Effector memory CD8-positive, alpha-beta T cell (primary cell): ENCODE results near the gene FGFRL1.

Experiments
- ATAC-seq: fragments of 150-1000 bp; cut with Tn5 transposase; replicated peaks from 2 replicates; pipeline ENCODE4 v1.10.0; 2021; ENCODE audit warnings: mild to moderate bottlenecking, moderate library complexity
- DNase-seq, 3 experiments: peaks; one replicate each; pipeline ENCODE4 v3.0.0; 2021
- H3K27ac Mint-ChIP-seq, 2 donors: one replicate each; pipeline ENCODE4 v1.8.0; 2022; ENCODE audit warnings: mild to moderate bottlenecking in 2 of 2, mixed read lengths in 2 of 2, moderate library complexity in 2 of 2
- H3K27me3 Mint-ChIP-seq, 2 donors: one replicate each; pipeline ENCODE4 v1.8.0; 2022; ENCODE audit warnings: mixed read lengths in 2 of 2
- H3K36me3 Mint-ChIP-seq: one replicate; pipeline ENCODE4 v1.8.0; 2022; ENCODE audit warnings: mild to moderate bottlenecking, moderate library complexity, mixed read lengths; ENCODE audit not compliant: insufficient read depth
- H3K4me1 Mint-ChIP-seq, 2 donors: one replicate each; pipeline ENCODE4 v1.8.0; 2022; ENCODE audit warnings: low read depth in 2 of 2, mixed read lengths in 2 of 2
- H3K4me3 Mint-ChIP-seq, 2 donors: one replicate each; pipeline ENCODE4 v1.8.0; 2022; ENCODE audit warnings: mild to moderate bottlenecking in 2 of 2, mixed read lengths in 2 of 2, moderate library complexity in 2 of 2
- H3K9me3 Mint-ChIP-seq, 2 donors: one replicate each; pipeline ENCODE4 v1.8.0; 2022; ENCODE audit warnings: mixed read lengths in 2 of 2
- total RNA-seq, 9 experiments: gene quantifications; one replicate each; lab custom pipeline; 2026; lab: John Stamatoyannopoulos, UW

The FGFRL1 gene, protein sequence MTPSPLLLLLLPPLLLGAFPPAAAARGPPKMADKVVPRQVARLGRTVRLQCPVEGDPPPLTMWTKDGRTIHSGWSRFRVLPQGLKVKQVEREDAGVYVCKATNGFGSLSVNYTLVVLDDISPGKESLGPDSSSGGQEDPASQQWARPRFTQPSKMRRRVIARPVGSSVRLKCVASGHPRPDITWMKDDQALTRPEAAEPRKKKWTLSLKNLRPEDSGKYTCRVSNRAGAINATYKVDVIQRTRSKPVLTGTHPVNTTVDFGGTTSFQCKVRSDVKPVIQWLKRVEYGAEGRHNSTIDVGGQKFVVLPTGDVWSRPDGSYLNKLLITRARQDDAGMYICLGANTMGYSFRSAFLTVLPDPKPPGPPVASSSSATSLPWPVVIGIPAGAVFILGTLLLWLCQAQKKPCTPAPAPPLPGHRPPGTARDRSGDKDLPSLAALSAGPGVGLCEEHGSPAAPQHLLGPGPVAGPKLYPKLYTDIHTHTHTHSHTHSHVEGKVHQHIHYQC
- total RNA-seq: 21.5 to 40.4 (median 27.5) reads per million in 9 experiments

DNA sequence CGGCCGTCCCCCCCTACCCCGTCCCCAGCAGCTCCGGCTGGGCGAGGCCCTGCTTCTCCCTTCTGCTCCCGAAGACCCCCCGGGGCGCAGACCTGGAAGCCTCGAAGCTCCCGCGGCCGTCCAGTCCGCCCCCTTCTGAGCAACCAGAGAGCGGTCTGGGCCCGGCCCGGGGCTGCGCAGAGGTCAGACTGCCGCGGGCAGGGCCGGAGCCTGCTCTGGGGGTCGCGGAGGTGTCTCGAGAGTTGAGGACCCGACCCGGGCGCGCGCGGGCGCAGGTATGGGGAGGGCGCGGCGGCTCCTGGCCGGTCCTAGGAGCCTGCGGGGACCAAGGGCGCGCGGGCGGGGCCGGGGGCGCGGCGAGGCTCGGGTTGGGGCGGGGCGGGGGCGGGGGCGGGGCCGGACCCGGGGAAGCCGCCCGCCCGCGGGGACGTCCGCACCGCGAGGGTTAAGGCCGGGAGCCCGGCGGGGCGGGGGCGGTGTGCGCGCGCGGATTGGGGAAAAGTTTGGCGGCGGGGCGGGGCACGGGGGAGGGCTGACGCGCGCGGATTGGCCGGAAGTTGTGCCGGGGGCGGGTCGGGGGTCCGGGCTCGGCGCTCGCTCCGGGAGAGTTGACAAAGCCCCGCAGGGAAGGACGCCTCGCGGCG is at the start of gene FGFRL1:
Gene FGFRL1 (plus strand): TSS at position 605 of the 644 bp plus-strand sequence. CDS start 860 bp downstream, outside the sequence.
- Mint-ChIP-seq H3K4me3 (peak within 1 kb of the TSS; percentile 84 to 88), H3K27ac (peak within 1 kb of the TSS; percentile 87 to 90), H3K27me3 (peaks cover 27 to 33% of the 10 kb centered on the region in 2 donors), H3K36me3 (peaks cover 20% of the 10 kb centered on the region), H3K9me3 (no peaks in the 10 kb centered on the region), H3K4me1 (peaks cover 13 to 17% of the 10 kb centered on the region in 2 donors)
- peak; percentile 75 to 84 (median 81) for DNase-seq
- ATAC-seq: peak; percentile 49

DNA sequence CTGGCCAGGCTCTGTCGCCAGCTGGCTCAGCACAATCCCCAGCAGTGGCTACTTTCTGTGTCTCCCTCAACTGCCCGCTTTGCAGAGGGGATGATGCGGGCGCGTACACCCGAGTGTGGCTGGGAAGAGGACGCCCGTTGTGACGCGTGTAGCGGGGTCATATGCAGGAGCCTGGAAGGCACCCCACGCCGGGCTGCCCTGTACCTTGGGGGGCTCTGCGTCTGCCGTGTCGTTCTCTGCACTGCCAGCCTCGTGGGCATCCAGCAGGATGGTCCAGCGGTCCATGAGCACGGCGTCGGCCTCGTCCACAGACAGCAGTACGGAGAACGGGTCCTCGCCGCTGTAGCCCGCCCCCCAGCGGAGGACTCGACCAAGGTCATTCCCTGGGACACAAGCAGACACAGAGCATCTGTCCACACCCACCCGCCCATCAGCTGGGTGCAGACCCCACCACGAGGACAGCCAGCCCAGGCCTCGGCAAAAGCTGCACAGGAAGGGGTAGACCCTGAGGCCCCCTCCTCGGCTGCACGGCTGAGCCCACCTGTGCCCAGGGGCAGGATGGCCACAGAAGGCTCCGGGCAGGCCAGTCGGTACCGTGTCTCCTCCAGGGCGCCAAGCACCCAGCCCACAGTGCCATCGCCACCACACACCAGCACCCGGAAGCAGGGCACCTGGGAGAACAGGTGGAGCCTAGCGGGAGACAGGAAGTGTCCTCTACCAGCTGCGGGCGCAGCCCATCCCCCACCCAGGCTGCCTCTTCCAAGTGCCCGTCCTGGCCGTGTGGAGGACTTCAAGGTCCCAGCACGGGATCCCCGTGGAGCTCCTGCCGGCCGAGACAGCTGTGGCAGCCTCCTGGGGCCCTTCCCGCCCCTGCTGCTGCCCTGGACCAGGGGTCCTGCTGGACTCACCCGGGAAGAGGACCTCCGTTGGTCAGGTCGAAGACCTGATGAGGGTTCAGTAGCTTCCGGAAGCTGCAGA is 48.9 kb upstream of the FGFRL1 start:
- Mint-ChIP-seq H3K4me3 (no peak overlapping the region), H3K27me3 (no peaks in the 10 kb centered on the region), H3K9me3 (no peaks in the 10 kb centered on the region), H3K36me3 (peaks cover 29% of the 10 kb centered on the region), H3K27ac (no peak overlapping the region), H3K4me1 (no peaks in the 10 kb centered on the region)
- DNase-seq (no peak), ATAC-seq (no peak)

- no peak overlapping the region for H3K4me3 Mint-ChIP-seq
- H3K4me1 Mint-ChIP-seq: peaks cover 0 to under 1% of the 10 kb centered on the region in 2 donors
- H3K27me3 Mint-ChIP-seq: no peaks in the 10 kb centered on the region
- no peaks in the 10 kb centered on the region for H3K9me3 Mint-ChIP-seq
- peaks cover 27% of the 10 kb centered on the region for H3K36me3 Mint-ChIP-seq
- DNase-seq (no peak), ATAC-seq (no peak)
- H3K27ac Mint-ChIP-seq: peak overlapping the region in 1 of 2 donors; percentile 41
Measured at GRCh38 chr4:963276-964225, 47.9 kb upstream of the FGFRL1 start.

DNA sequence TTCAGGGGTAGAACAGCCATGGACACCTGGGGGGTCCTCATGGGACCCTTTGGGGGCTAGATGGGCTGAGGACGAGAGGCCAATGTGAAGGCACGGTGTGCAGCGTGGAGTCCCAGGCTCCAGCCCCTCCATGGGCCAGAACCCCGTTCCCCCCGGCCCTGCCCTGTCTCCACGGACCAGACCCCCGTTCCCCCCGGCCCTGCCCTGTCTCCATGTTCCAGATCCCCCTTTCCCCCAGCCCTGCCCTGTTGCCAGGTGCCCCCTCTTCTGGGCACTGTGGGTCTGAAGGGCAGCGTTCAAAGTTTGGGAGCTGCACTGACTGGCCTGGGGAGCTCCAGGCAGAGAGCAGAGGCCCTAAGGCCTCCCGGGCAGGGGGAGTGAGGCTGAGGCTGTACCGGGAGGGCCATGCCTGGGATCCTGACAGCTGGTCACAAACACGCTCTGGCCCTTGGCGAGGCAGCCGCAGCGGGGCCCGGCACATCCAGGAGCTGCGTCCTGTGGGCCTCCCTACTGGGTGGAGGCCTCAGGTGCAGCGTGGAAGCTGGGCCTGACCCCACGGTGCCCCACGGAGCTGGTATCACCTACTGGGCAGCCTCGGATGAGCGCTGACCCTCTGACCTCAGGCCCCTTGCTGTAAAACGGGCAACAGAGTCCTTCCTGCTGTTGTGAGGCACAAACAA is 46.9 kb upstream of the FGFRL1 start:
- peak overlapping the region in 1 of 2 donors; percentile 19 for H3K4me3 Mint-ChIP-seq
- DNase-seq: no peak
- peaks cover 0 to 6% of the 10 kb centered on the region in 2 donors for H3K4me1 Mint-ChIP-seq
- no peak overlapping the region for H3K27ac Mint-ChIP-seq
- H3K9me3 Mint-ChIP-seq: no peaks in the 10 kb centered on the region
- H3K27me3 Mint-ChIP-seq: no peaks in the 10 kb centered on the region
- no peak for ATAC-seq
- peaks cover 25% of the 10 kb centered on the region for H3K36me3 Mint-ChIP-seq

DNA sequence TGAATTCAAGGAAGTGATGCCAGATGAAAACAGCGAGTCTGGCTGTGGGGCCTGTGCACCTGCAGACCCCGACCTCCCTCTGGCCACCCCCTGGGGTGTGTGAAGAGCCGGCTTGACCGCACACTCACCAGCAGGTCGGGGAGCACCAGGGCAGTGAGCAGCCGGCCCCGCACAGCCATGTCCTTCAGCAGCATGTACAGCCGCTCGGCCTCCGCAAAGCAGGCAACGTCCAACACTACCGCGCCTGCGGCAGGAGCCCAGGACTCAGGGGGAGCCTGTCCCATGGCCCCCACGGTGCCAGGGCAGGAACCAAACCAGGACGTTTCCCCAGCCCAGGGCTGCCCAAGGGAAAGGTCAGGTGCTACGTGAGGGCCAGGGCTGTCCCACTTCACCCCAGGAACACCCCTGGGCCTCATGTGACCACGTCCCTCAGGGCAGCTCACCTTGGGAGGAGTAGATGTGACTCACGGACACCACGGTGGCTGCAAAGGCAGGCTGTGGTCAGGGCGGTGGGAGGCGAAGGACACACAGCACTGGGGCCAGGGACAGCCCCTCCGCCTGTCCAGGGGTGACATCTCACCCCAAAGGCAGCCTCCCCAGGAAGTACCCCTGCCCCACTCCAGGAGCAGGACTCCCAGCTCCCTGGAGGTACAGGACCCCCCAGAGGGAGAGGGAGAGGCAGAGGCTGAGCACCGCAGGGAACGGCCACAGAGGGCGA is 46.2 kb upstream of the FGFRL1 start:
- H3K36me3 Mint-ChIP-seq: peaks cover 29% of the 10 kb centered on the region
- H3K4me1 Mint-ChIP-seq: peaks cover 5 to 9% of the 10 kb centered on the region in 2 donors
- no peak for DNase-seq
- H3K27me3 Mint-ChIP-seq: no peaks in the 10 kb centered on the region
- no peak for ATAC-seq
- H3K9me3 Mint-ChIP-seq: no peaks in the 10 kb centered on the region
- no peak overlapping the region for H3K4me3 Mint-ChIP-seq
- H3K27ac Mint-ChIP-seq: peak overlapping the region in 1 of 2 donors; percentile 8

DNA sequence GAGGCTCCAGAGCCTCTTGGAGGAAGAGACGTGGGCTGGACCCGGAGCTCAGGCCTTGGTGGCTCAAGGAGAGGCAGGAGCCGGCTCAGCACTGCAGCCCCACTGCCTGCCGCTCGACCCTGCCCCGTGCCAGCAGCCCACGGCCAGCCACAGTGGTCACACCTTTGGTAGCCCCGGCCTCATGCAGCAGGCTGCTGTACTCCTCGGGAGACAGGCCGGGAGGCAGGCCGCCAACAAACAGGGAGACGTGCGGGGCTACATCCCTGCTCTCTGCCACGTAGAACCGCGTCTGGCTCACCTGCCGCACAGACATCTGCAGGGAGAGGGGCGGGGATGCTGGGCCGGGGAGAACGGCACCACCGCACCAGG is 45.7 kb upstream of the FGFRL1 start:
- DNase-seq (no peak), ATAC-seq (no peak)
- peak overlapping the region in 1 of 2 donors; percentile 8 for H3K27ac Mint-ChIP-seq
- no peaks in the 10 kb centered on the region for H3K27me3 Mint-ChIP-seq
- H3K9me3 Mint-ChIP-seq: no peaks in the 10 kb centered on the region
- no peak overlapping the region for H3K4me3 Mint-ChIP-seq
- peaks cover 29% of the 10 kb centered on the region for H3K36me3 Mint-ChIP-seq
- H3K4me1 Mint-ChIP-seq: peaks cover 10 to 14% of the 10 kb centered on the region in 2 donors

DNA sequence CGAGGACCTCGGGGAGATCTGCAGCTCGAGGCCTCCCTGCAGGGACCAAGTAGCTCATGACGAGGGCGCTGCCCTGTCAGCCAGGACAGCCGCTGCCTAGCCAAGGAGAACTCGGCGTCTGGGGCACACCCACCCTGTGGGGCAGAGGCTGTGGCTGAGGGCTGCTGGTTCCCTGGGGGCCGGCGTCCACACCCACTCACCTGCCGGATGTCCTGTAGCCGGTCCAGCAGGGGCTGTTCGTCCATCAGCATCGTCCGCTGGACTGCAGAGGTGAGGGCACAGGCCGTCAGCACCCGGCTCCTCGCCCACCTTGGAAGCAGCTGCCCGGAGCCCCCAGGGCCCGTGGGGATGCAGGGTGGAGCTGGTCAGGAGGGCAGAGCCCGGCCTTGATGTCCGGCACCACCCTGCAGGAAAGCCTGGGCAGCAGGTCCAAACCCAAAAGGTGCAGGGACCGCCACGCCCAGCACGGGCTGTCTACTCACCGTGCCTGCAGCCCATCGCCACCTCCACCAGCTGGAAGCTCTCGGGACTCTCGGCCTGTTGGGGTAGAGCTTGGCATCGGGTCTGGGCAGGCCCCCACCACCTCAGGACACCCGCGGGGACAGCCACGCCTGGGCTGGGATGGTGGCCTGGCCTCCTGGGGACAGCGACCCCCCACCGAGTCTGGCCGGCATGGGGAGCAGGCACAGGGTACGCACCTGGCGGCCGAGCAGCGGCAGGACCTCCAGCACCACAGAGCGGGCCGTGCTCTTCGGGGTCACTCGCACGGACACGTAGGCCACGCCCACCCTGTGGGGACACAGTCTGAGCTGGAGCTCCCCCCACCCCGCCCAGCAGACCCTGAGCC is 44.9 kb upstream of the FGFRL1 start:
- DNase-seq: no peak

DNA sequence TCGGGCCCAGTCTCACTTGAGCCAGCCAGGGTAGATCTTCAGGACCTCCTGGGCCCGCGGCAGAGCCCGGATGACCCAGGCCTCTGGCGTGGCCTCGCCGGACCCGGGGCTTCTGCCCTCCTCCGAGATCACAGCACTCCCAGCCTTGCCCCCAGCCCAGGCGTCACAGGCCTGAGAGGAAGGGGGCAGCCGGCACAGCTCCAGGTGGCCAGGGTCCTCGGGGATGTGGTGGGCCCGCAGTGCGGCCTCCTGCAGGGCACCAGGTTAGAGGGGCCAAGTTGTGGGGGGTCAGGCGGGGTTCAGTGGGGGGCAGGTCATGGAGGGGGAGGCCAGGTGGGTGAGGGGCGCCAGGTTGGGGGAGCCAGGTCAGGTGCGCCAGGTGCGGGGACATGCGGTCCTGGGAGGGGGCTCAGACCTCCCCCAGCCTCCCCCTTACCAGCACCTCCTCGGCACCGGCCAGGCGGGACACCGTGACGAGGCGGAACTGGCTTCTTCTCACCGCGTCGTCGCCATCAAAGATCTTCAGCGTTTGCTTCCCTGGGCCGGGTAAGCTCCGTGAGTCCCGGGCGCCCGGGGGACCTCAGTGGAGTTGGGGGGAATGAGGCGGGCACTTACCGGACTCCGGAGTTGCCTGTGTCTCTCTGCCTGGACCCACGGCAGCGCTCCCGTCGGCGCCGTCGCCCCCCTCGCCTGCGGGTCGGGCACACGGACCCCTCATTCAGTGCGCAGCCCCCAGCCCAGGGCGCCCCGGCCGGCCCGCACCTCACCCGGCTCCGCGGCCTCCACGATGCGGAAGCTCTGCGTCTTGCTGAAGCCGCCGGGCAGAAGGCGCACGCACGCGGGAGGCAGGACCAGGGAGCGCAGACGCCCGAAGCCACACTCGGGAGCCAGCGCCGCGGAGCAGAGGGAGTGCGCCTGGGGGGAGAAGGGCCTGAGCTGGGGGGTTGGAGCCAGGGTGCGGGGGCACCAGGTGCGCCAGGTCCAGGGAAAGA is 44.0 kb upstream of the FGFRL1 start:
- Mint-ChIP-seq H3K4me1 (peaks cover 16 to 23% of the 10 kb centered on the region in 2 donors), H3K27me3 (no peaks in the 10 kb centered on the region), H3K4me3 (no peak overlapping the region), H3K9me3 (no peaks in the 10 kb centered on the region), H3K27ac (no peak overlapping the region), H3K36me3 (peaks cover 29% of the 10 kb centered on the region)
- DNase-seq (no peak), ATAC-seq (no peak)

More for the DNA sequence above, 44.9 kb upstream of the FGFRL1 start:
- no peak overlapping the region for H3K4me3 Mint-ChIP-seq
- H3K36me3 Mint-ChIP-seq: peaks cover 33% of the 10 kb centered on the region
- H3K27me3 Mint-ChIP-seq: no peaks in the 10 kb centered on the region
- no peak for ATAC-seq
- no peaks in the 10 kb centered on the region for H3K9me3 Mint-ChIP-seq
- peaks cover 16 to 21% of the 10 kb centered on the region in 2 donors for H3K4me1 Mint-ChIP-seq
- H3K27ac Mint-ChIP-seq: peak overlapping the region in 1 of 2 donors; percentile 8

DNA sequence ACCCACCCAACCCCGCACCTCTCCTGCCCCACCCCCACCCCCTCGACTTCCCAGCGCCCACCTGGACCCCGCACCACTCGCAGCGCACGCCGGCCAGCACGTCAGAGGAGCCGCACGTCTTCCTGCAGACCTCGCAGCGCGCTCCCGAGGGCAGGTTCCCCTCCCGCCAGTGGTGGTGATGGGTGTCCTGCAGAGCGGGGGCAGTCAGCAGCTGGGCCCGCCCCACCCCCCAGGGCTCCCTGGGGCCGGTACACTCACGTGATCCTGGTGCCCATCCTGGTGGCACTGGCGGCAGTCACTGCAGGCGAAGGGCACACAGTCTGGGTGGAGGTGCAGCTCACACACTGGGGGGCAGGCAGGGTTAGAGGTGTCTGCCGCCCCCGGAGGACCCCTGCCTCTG is 43.2 kb upstream of the FGFRL1 start:
- peaks cover 29% of the 10 kb centered on the region for H3K36me3 Mint-ChIP-seq
- ATAC-seq (no peak), DNase-seq (no peak)
- no peak overlapping the region for H3K27ac Mint-ChIP-seq
- no peaks in the 10 kb centered on the region for H3K27me3 Mint-ChIP-seq
- H3K9me3 Mint-ChIP-seq: no peaks in the 10 kb centered on the region
- no peak overlapping the region for H3K4me3 Mint-ChIP-seq
- peaks cover 16 to 23% of the 10 kb centered on the region in 2 donors for H3K4me1 Mint-ChIP-seq
